ENCODE data around the gene IRF2BP1. TPM values are rescaled to one million over a fixed set of nuclear protein-coding genes. Genes with fewer than 3 reads are reported as not detected.

The IRF2BP1 gene
- total and polyA plus RNA-seq, 11 donors = 13.6 to 40.0 (median 19.2) TPM

- H3K27ac ChIP-seq = no peak overlapping the region
- H3K4me3 ChIP-seq = peak overlapping the region in 4 of 12 donors; percentile 7 to 98 (median 94)
- no peaks in the 10 kb centered on the region for H3K9me3 ChIP-seq
- peaks cover 0 to 28% (median 21%) of the 10 kb centered on the region in 12 donors for H3K4me1 ChIP-seq
- ATAC-seq (no peak), DNase-seq (peak in 1 of 5 donors; percentile 19)
- peaks cover 0 to 15% (median 8%) of the 10 kb centered on the region in 9 donors for H3K36me3 ChIP-seq
- 13 to 32% (median 22%) methylated on average over 12 of the region's 12 CpGs for WGBS, 4 donors
- TF ChIP-seq POLR2A (IDR thresholded peaks at IDR 0.05) = no peak
- no peak for TF ChIP-seq CTCF (IDR thresholded peaks at IDR 0.05)
- intact Hi-C loops (cut with DNase I) = loop anchor here in 2 of 10 donors (1.0 to 5.0 kb wide), 2 partner anchors 19 to 153 kb away; no protein-coding TSS in a partner anchor
- H3K27me3 ChIP-seq = peaks cover 8 to 27% (median 16%) of the 10 kb centered on the region in 9 donors
Measured at GRCh38 chr19:45864629-45865082, 21.3 kb downstream of the IRF2BP1 start.

GRCh38 chr19:45863840-45864628, 21.9 kb downstream of the IRF2BP1 start, which contains the start of gene FOXA3:
Gene FOXA3 (plus strand): TSS chr19:45864326. CDS start chr19:45864457, 131 bp downstream.
- Histone ChIP-seq H3K27me3 (peaks cover 8 to 27% (median 16%) of the 10 kb centered on the region in 9 donors), H3K27ac (peak within 1 kb of the TSS in 3 of 12 donors; percentile 91 to 96 (median 94)), H3K9me3 (no peaks in the 10 kb centered on the region), H3K4me3 (peak within 1 kb of the TSS; percentile 7 to 98 (median 92)), H3K36me3 (peaks cover 0 to 22% (median 14%) of the 10 kb centered on the region in 9 donors), H3K4me1 (peaks cover 0 to 28% (median 21%) of the 10 kb centered on the region in 12 donors)
- intact Hi-C loops (cut with DNase I) = loop anchor here in 4 of 10 donors (1.0 to 5.0 kb wide), 3 partner anchors 19 to 153 kb away; partner anchors contain the start of gene IRF2BP1 (in 3 of the 4)
- ATAC-seq = peak in 3 of 4 donors; percentile 10 to 39 (median 31)
- peak in 4 of 5 donors; percentile 37 to 77 (median 47) for DNase-seq
- TF ChIP-seq CTCF (IDR thresholded peaks at IDR 0.05) (peak; percentile 47 to 74 (median 58)), POLR2A (IDR thresholded peaks at IDR 0.05) (no peak)
- whole genome bisulfite sequencing, 4 donors = 2 to 12% (median 3%) methylated on average over 16 to 71 of the region's 71 CpGs

DNA sequence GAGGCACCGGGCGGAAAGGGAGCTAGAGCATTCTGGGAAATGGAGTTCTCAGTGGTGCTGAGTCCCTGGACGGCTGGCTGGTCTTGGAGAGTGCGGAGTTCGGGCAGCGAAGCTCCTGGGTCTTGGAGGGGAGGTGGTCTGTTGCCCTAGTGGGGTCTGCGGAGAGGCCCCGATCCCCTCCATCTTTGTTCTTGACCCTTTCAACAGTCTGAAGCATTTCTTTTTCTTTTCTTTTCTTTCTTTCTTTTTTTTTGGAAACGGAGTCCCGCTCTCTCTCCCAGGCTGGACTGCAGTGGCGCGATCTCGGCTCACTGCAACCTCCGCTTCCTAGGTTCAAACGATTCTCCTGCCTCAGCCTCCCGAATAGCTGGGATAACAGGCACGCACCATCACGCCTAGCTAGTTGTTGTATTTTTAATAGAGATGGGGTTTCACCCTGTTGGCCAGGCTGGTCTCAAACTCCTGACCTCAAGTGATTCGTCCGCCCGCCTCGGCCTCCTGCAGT, 22.6 kb downstream of the IRF2BP1 start:
- H3K27me3 ChIP-seq = peaks cover 8 to 27% (median 16%) of the 10 kb centered on the region in 9 donors
- ATAC-seq (no peak), DNase-seq (no peak)
- 2 to 3% (median 3%) methylated on average over 20 to 22 of the region's 22 CpGs for WGBS, 4 donors
- H3K9me3 ChIP-seq = no peaks in the 10 kb centered on the region
- intact Hi-C loops (cut with DNase I) = loop anchor here in 3 of 10 donors (1.0 to 5.0 kb wide), 2 partner anchors 23 to 154 kb away; partner anchors contain the start of gene IRF2BP1 (in 3 of the 3)
- peaks cover 0 to 27% (median 21%) of the 10 kb centered on the region in 9 donors for H3K36me3 ChIP-seq
- H3K27ac ChIP-seq = peak overlapping the region in 3 of 12 donors; percentile 91 to 96 (median 94)
- peak overlapping the region; percentile 7 to 98 (median 92) for H3K4me3 ChIP-seq
- TF ChIP-seq POLR2A (IDR thresholded peaks at IDR 0.05) = no peak
- TF ChIP-seq CTCF (IDR thresholded peaks at IDR 0.05) = no peak
- H3K4me1 ChIP-seq = peaks cover 0 to 28% (median 21%) of the 10 kb centered on the region in 12 donors
